Sciatic nerve (tissue), 2 donors: ENCODE measurements around the gene TBC1D9. TPM values are rescaled to one million over a fixed set of nuclear protein-coding genes. Genes with fewer than 3 reads are reported as not detected.
A peak's percentile ranks its signal among the peaks of the same experiment; 100 is the strongest.
"Not testable (repeated sequence)": the region's sequence is repeated elsewhere in the genome, so short reads cannot be mapped to it uniquely, and the experiment has no call there.

ENCODE experiments used
- ATAC-seq: fragments of 200-7000 bp; cut with Tn5 transposase; one replicate; pipeline ENCODE4 v1.9.1; 2020; ENCODE audit warnings: mild to moderate bottlenecking, moderate library complexity
- DNase-seq: peaks from one replicate; pipeline ENCODE4 v3.0.0-alpha.2; 2020; ENCODE audit warnings: low spot score
- intact Hi-C: fragments of 100-400 bp; cut with DNase I; formaldehyde crosslinking; loops from one replicate; pipeline ENCODE4 v1.14.2; 2022
- total RNA-seq: library from RNA; stranded (reverse); fragmentation: NEBNext Ultra II Directional; extraction: Animal tissue kit (Norgen Biotek cat#: 25700); gene quantifications from one replicate; pipeline ENCODE4 v1.2.1, GENCODE V29; 2021
- donor health status: DM: no; HTN: no; CAD: no.
- donor health status: DM: no; HTN: no; CAD: no.

Gene TBC1D9
- total RNA-seq, result 27.2 TPM

DNA sequence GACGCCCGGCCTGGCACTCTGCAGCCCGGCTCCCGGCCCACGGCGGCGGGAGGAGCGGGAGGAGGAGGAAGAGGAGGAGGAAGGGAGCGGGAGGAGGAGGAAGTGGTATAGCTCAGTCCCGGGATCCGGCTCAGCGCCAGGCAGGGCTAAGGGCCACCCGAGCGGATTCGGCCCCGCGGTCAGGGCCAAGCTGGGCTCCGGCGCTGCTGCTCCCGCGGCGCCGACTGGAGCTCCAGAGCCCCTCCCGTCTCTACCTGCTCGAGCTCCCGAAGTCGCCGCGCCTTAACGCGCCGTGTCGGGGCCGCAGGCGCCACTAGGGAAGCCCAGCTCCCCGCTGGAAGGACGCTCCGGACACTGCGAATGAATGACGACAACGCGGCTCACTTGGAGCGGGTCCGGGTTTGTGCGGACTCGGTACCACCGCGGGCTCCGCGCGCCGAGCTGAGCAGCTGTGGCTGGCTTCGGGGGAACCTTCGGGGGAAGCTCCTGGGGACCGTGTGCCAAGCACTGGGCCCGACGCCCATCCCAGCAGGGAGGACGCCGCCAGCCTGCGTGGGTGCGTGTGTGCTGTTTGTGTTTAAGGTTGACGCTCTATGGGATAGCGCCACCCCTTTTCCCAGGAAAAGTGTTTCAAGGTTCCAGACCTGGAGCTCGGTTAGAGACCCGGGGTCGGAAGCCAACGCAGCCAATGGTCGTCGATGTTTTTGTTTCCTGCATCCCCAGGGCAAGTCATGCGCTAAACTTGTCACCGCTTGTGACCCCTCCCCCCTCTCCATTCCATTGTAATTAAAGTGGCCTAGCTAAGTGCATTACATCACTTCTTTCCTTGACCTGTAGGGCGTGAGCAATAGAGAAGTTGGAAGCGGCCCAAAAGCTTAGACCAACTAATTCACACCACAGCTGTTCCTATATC is at the start of gene TBC1D9:
TBC1D9 (minus strand) TSS at position 67 of the 913 bp plus-strand sequence. CDS start 340 bp downstream, outside the sequence.
- DNase-seq, result peak; percentile 82
- ATAC-seq, result peak; percentile 88
- intact Hi-C loops, result no loop called here

DNA sequence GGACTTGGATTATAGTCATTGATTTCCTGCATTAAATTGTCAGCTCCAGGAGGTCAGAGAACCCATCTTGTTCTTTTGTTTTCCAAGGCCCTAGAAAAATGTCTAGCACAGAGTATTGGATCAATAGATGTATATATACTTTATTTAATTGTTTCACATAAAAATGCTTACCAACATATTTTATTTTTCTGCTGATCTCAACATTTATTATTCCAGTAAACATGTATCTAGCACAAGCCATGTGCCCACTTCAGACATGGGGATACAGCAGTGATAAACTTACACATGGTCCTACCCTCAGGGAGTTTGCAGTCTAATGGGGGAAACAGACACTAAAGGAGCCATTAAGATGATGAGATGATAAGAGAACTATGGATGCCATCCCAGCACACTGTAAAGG is 49.1 kb upstream of the TBC1D9 start:
- intact Hi-C loops, result no loop called here
- ATAC-seq, result no peak
- no peak for DNase-seq

DNA sequence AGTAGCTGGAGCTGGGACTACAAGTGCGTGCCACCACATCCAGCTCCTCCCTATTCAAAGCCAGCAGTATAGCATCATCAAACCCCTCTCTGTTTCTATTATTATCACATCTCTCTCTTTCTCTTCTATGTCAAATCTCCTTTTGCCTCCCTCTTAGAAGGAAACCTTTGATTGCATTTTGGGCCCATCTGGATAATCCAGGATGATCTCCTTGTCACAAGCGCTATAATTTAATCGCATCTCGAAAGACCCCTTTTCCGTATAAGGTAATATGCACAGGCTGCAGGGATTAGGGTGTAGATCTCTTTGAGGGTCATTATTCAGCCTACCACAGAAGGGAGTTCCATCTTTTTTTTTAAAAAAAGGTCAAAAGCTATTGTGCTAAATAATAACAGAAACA is 46.4 kb upstream of the TBC1D9 start:
- DNase-seq, result no peak
- ATAC-seq, result no peak
- intact Hi-C loops, result no loop called here

DNA sequence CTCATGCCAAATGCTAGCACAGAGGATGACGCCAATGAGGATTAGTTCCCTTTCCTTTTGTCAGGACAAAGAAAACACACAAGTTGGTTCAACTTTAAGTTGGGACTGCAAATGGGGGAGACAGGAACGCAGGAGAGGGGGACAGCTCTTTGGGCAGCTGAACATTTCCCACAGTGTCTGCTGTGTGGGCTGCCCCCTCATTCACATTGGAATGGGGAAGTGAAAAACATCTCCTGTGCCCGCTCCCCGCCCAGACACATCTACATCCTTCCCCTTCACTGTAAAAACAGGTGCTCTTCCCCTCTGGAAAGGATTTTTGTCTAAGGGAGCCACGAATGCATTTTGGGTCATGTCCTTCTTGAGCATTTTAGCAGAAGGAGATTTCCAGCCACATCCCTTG is 44.5 kb upstream of the TBC1D9 start:
- ATAC-seq, result peak; percentile 44
- intact Hi-C loops, result no loop called here
- no peak for DNase-seq

DNA sequence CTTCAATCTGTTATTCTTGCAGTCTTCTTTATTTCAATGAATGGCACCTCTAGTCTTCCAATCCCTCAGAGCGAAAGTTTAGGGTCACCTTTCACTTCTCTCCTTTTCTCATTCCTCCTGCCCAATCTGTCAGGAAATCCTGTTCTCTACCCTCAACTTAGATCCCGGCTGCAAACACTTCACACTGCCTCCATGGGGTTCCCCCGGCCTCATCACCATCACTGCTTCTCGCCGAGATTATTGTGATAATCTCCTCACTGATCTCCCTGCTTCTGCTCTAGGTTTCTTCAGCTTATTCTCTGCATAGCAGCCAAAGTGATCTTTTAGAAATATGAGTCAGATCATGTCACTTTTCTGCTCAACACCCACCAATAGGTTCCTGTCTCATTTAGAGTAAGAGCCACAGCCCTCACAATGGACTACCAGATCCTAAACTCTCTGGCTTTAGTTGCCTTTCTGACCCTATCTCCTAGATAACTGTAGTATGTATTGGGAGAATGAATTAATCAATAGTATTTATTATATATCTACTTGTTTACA is 43.6 kb upstream of the TBC1D9 start:
- ATAC-seq (no peak), DNase-seq (no peak)
- intact Hi-C loops, result no loop called here

DNA sequence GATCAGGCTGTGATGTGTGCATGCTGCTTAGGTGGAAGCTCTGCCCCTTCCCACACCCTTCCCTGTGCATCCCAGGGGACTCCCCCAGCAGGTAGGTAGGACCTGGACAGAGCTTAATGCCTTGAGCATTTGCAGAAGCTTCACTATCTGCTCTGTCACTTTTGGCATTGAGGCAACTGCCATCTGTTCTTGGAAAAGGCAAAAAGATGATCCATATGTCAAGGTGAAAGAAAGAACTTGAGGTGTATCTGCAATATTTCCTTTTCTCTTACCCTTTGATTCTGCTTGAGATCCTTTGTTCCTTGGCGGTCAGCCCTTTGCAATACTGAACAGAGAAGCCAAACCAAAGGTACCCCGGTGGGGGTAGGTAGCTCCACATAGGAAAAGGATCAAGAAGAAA is 37.1 kb upstream of the TBC1D9 start:
- ATAC-seq (no peak), DNase-seq (no peak)
- intact Hi-C loops, result no loop called here

DNA sequence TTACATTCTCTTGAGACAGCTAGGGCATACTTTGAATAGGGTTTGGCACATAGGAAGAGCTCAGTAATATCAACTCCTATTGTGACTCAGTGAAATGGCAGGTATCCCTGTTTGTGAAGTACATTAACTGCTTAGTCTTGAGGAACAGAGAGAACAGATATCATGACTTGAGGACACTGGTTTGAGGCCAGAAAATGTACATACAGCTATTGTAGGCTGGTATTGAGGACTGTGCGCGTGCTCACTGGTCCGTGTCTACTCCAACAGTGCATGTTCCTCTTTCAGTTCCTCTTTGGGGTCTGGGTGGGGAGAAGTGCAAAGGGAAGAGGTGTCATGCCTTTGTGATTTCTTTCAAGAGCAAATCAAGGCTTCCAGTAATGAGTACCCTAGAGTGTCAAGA is 34.6 kb upstream of the TBC1D9 start:
- peak; percentile 59 for DNase-seq
- intact Hi-C loops, result no loop called here
- peak; percentile 92 for ATAC-seq

DNA sequence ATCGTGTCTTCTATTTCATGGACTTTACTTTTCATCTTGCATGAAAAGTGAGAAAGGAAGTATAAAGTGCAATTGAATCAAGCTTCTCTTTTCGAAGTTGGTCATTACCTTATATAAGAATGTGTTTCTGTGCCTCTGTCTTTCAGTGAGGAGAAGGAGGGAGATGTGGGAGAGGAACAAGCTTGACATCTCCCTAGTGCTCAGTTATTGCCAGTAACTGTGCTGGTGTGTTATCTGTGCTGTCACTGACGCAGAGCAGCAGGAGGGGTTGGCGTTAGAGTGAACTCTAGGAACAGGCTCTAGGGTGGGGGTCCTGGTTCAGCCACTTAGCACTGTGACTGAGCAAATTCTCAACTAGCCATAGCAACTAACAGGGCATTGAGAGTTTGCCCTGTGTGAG is 34.0 kb upstream of the TBC1D9 start:
- DNase-seq (no peak), ATAC-seq (peak; percentile 70)
- intact Hi-C loops, result no loop called here

DNA sequence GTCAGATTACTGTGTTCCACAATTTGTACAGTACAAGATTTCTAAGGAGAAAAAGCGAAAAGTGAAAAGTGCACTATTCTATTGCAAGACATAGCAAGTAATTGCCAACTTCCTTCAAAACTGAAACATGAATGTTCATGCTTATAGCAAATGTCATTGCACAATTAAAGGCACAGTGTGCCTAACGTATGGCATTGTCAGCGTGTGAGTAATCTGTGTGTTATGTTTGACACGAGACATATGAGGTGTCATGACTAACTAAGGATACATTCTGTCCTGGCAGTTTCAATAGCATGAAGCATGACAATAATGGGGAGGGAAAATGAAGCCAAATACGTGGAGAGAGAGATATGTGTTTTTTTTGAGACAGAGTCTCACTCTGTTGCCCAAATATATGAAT is 33.6 kb upstream of the TBC1D9 start:
- intact Hi-C loops, result no loop called here
- DNase-seq (no peak), ATAC-seq (peak; percentile 53)

DNA sequence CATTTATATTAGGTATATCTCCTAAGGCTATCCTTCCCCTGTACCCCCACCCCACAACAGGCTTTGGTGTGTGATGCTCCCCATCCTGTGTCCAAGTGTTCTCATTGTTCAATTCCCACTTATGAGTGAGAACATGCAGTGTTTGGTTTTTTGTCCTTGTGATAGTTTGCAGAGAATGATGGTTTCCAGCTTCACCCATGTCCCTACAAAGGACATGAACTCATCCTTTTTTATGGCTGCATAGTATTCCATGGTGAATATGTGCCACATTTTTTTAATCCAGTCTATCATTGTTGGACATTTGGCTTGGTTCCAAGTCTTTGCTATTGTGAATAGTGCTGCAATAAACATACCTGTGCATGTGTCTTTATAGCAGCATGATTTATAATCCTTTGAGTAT is 26.6 kb upstream of the TBC1D9 start:
- ATAC-seq, intact Hi-C loops, DNase-seq: not testable (repeated sequence)

DNA sequence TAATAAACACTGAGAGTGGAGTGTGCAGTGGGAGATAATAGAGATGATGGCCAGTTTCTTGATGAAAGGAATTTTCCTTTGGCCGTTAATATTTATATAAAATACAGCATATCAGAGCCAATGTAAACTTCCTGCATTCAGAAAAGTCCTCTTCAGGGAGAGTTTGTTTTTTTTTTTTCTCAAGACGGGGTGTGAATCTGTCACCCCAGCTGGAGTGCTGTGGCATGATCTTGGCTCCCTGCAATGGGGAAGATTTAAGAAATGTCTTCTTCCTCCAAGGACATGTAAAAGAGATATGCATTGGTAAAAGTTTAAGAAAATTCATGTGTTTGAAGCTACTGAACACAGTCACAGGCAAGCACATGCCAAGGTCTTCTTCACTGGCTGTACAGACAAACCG is 25.4 kb upstream of the TBC1D9 start:
- no peak for DNase-seq
- intact Hi-C loops, result no loop called here
- ATAC-seq, result no peak

DNA sequence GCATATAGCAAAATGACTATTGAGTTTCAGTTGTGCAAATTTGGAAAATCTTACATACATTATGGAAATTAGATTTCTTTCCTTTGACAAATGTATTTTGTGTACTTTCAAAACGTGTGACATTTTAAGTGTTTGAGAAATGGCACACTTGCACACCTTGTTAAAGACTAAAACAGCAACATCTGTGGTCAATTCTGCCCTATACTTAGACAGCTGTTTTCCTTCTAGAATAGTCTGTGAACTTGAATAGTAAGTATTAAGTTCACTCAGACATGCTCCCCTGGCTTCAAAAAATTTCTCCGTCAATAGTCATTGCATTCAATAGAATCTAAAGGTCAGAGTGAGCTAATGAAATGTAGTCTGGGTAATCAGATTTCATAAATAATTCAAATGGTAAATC is 21.7 kb upstream of the TBC1D9 start:
- intact Hi-C loops, result no loop called here
- DNase-seq, result no peak
- ATAC-seq, result no peak

DNA sequence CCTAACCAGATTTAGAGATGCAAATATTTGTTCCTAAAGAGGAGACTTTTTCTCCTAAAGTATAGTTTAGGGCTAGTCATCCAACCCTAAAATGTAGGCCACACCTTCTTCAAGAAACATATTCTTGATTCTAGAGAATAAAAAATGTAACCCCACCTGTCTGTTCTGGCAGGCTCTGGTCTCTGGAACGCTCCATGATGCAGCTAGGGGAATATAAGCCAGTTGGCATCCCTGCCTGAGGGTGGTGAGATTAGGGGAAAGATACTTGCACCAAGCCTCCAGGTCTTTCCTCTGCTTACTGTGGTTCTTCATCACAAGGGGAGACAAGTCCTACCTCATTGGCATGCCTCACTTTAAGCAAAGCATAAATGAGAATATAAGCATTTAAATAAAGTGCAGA is 21.2 kb upstream of the TBC1D9 start:
- ATAC-seq, result no peak
- intact Hi-C loops, result no loop called here
- no peak for DNase-seq

DNA sequence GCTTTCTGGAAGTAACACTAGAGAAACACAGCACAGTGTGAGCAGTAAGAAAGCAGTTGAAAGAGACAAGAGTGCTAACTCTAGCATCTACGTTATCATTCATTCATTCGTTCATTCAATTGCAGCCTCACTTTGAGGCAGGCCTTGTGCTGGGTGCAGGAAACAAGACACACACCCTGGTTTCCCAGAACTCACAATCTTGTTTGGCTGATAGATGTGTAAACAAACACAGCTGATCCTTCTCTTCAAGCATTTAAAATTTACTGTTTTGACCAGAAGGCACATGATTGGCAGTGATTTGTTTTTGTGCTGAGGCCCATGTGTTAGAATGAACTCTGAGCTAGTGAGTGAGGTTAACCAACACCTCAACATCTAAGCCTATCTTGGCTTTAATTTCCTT is 20.4 kb upstream of the TBC1D9 start:
- DNase-seq, result no peak
- no peak for ATAC-seq

DNA sequence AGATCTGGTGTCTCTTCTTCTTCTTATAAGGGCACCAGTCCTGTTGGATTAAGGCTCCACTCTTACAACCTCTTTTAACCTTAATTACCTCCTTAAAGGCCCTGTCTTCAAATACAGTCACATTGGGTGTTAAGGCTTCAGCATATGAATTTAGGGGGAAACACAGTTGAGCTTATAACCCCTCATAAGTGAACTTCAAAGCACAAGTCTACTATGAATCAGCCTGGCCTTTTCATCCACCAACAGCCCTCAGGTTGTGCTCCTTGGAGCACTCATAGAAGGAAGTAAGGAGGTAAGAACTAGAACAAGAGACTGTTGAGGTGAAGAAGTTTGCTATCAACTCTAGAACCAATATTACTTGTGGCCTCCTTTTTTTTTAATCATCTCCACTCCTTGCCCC is 18.8 kb upstream of the TBC1D9 start:
- intact Hi-C loops, result no loop called here
- ATAC-seq (no peak), DNase-seq (no peak)

More for the DNA sequence above, 20.4 kb upstream of the TBC1D9 start:
- intact Hi-C loops, result no loop called here

DNA sequence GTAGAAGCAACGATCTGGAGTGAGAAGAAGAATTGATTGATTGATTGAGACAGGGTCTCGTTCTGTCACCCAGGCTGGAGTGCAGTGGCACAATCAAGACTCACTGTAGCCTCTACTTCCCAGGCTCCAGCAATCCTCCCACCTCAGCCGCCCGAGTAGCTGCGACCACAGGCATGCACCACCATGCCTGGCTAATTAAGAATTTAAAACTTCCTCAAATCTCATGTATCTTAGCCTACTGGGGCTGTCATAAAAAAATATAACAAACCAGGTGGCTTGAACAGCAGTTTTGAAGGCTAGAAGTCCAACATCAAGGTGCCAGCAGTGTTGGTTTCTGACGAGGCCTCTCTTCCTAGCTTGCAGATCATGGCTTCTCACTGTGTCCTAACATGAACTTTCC is 18.3 kb upstream of the TBC1D9 start:
- intact Hi-C loops, result no loop called here
- ATAC-seq, result no peak
- DNase-seq, result no peak

DNA sequence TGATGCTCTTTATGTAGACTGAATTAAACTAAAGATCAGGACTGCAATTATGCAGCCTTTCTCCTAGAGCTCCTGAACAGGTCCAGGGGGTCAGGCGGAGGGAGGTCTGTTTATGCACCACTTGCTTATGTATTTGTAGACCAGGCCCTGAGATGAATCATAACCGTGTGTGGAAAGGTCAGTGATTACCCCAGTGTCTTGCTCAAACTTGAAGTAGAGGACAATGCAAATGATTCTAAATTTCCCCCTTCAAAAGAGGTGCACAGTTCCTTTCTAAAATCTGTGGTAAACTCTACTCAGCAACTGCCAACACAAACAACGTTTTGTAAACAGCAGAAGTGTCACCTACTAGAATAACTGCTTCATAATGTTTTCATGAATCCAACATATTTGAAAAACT is 13.0 kb upstream of the TBC1D9 start:
- DNase-seq (no peak), ATAC-seq (no peak)
- intact Hi-C loops, result no loop called here

DNA sequence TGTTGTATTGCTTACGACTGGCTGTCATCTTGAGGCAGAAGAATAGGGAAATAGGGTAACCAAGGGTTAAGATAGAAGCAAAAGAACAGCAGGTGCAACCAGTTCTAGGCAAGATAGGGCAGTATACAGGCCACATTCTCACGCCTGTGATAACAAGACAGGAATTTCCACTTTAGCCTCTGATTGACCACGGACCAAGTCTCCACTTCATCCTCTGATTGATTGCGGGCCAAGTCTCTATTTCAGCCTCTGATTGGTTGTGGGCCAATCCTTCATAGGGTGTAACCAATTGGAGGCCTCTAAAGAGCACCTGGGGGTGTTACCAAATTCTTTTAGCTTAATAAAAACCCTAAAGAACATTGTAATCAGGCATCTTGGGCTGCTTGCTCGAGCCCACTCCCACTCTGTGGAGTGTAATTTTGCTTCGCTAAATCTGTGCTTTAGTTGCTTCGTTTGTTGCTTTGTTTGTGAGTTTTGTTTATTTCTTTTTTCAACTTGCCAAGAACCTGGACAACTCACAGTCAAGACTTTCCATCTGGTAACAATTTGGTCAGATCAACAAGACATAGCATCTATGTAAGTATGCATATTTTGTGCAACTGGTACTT is 8.7 kb upstream of the TBC1D9 start:
- no peak for DNase-seq
- intact Hi-C loops, result no loop called here
- ATAC-seq, result no peak

DNA sequence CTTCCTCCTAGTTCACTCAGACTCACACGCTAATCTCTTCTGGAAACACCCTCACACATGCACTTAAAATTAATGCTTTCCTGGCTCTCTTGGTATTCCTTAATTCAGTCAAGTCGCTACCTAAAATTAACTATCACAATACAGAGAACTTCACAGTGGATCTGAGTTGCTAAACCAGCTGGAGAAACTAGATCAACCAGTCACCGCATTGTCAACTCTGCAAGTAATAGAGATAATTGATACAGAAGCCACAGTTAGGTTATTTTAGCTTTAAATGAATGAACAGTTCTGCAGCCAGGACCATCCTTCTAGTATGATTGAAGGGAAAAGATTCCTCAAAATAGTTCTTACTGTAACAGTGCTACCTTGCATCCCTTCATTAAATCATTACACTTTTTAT is 6.0 kb upstream of the TBC1D9 start:
- intact Hi-C loops, result no loop called here
- ATAC-seq (no peak), DNase-seq (no peak)

DNA sequence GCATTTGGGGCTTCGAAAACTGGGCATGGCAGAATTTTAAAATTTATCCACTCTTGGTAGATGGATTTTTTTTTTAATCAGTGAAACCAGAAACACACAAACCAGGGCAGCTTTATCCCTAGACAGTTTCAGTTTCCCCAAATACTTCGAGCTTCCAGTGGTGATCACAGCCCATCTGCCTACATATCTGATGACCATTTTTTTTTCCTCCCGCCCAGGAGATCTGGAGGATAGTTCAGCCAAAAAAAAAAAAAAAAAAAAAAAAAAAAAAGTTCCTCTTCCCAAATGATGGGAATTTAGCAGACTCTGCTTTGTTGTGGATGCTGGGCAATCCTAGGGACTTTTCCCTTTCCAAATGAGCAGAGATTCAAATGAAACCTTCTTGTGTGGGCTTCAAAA is 1.0 kb upstream of the TBC1D9 start:
- intact Hi-C loops, result no loop called here
- DNase-seq (no peak), ATAC-seq (peak; percentile 37)
